ENCODE data around the gene CLDN19. TPM values are rescaled to one million over a fixed set of nuclear protein-coding genes. Genes with fewer than 3 reads are reported as not detected.

CLDN19 gene
- total RNA-seq, 1 experiment from 2014 or later = 12.5 TPM

GRCh38 chr1:42761567-42761966 is 21.5 kb upstream of the CLDN19 start:
- Histone ChIP-seq H4K5ac (ENCODE audit: insufficient read length, low read depth, low read length) (no peak overlapping the region), H4K20me1 (ENCODE audit: control insufficient read depth, insufficient read depth, insufficient read length) (no peaks in the 10 kb centered on the region)

More at GRCh38 chr1:42761567-42761966, 21.5 kb upstream of the CLDN19 start:
- Histone ChIP-seq H3K23ac (ENCODE audit: insufficient read length, low read depth, low read length) (no peak overlapping the region), H3K4ac (ENCODE audit: low read depth, low read length) (no peak overlapping the region), H4K91ac (ENCODE audit: insufficient read length, low read depth, low read length) (no peak overlapping the region), H3K79me2 (ENCODE audit: insufficient read depth, low read length) (no peaks in the 10 kb centered on the region), H3K27ac (ENCODE audit: insufficient read length, low read depth, low read length) (no peak overlapping the region), H3T11ph (ENCODE audit: low read length) (no peak overlapping the region), H2AFZ (ENCODE audit: low read length) (no peak overlapping the region), H4K8ac (replicated peaks; ENCODE audit: insufficient read length, low read depth, low read length) (no peak overlapping the region), H3K9ac (ENCODE audit: extremely low read depth, insufficient read length, low read length) (no peak overlapping the region), H2BK20ac (ENCODE audit: low read depth, low read length, poor library complexity, severe bottlenecking) (no peak overlapping the region), H3K4me1 (ENCODE audit: insufficient read depth, low read length) (no peaks in the 10 kb centered on the region), H3K18ac (ENCODE audit: insufficient read length, low read depth, low read length) (no peak overlapping the region), H2BK15ac (ENCODE audit: low read depth, low read length) (no peak overlapping the region), H3K79me1 (ENCODE audit: insufficient read depth, low read depth, low read length, poor library complexity, severe bottlenecking) (no peaks in the 10 kb centered on the region), H3K56ac (ENCODE audit: insufficient read length, low read depth, low read length) (no peak overlapping the region), H2BK5ac (ENCODE audit: insufficient read length, low read length) (no peak overlapping the region), H2BK12ac (ENCODE audit: insufficient read length, low read depth, low read length) (no peak overlapping the region), H3K23me2 (ENCODE audit: insufficient read length, low read depth, low read length, poor library complexity, severe bottlenecking) (peaks cover 7% of the 10 kb centered on the region), H2AK5ac (ENCODE audit: insufficient read length, low read length) (no peak overlapping the region), H3K14ac (ENCODE audit: insufficient read depth, low read length) (no peak overlapping the region), H3K9me3 (ENCODE audit: control insufficient read depth, low read depth, low read length) (no peaks in the 10 kb centered on the region), H3K27me3 (ENCODE audit: insufficient read depth, low read length) (no peaks in the 10 kb centered on the region), H2BK120ac (ENCODE audit: low read depth, low read length, poor library complexity, severe bottlenecking) (no peak overlapping the region), H3K4me2 (ENCODE audit: insufficient read depth, insufficient read length, low read length) (no peak overlapping the region)
- peaks cover 0 to 3% of the 10 kb centered on the region in 2 experiments; a peak in 3 of 4 replicates for H3K4me1 Mint-ChIP-seq
- WGBS (ENCODE audit: extremely low coverage, insufficient read length, low lambda C conversion rate) = no CpG with 5 or more reads among the region's 4 CpGs
- H3K9me3 Mint-ChIP-seq = no peaks in the 10 kb centered on the region
- no peaks in the 10 kb centered on the region for H3K27me3 Mint-ChIP-seq (ENCODE audit: low read depth)
- no peak for TF ChIP-seq CTCF (conservative IDR thresholded peaks at IDR 0.05)
- H3K36me3 Mint-ChIP-seq (ENCODE audit: insufficient read depth in 1 of 3, low read depth in 3 of 3) = peaks cover 9 to 42% (median 39%) of the 10 kb centered on the region in 3 experiments; a peak in 6 of 7 replicates
- no peak overlapping the region for H3K27ac Mint-ChIP-seq
- DNase-seq = no peak
- no peak overlapping the region for H3K4me3 Mint-ChIP-seq

All from H9 (cell line).